Activated T-helper 2 cell treated with anti-CD3 and anti-CD28 coated beads, Interferon-gamma antibody, Interleukin-2, Interleukin-4, amounts not matched to agents 10 μg/mL and 5 μg/mL and 100 μg/mL, durations not matched to agents 14 hours and 24 hours and 36 hours (primary cell): ENCODE data around the gene STX8. TPM values are rescaled to one million over a fixed set of nuclear protein-coding genes. Genes with fewer than 3 reads are reported as not detected.

Experiments used
- DNase-seq: peaks from one replicate; pipeline ENCODE4 v3.0.0; 2021; ENCODE audit warnings: low spot score
- H3K27ac Mint-ChIP-seq: one replicate; pipeline ENCODE4 v1.8.0; 2021; ENCODE audit warnings: mixed read lengths
- H3K27me3 Mint-ChIP-seq: one replicate; pipeline ENCODE4 v1.8.0; 2021; ENCODE audit warnings: low read depth, mixed read lengths
- H3K36me3 Mint-ChIP-seq: one replicate; pipeline ENCODE4 v1.8.0; 2021; ENCODE audit warnings: low read depth, mixed read lengths
- H3K4me1 Mint-ChIP-seq: one replicate; pipeline ENCODE4 v1.8.0; 2021; ENCODE audit warnings: low read depth, mixed read lengths
- H3K4me3 Mint-ChIP-seq: one replicate; pipeline ENCODE4 v1.8.0; 2021; ENCODE audit warnings: low read depth, mild to moderate bottlenecking, moderate library complexity, mixed read lengths
- H3K9me3 Mint-ChIP-seq: one replicate; pipeline ENCODE4 v1.8.0; 2021; ENCODE audit warnings: mixed read lengths
- intact Hi-C: fragments of 100-400 bp; cut with micrococcal nuclease; formaldehyde crosslinking; loops from one replicate; pipeline ENCODE4 v1.15.1; 2023
- total RNA-seq: library from RNA; stranded (reverse); gene quantifications from 2 replicates; pipeline ENCODE4 v1.2.3, GENCODE V29; 2022

STX8 gene
- total RNA-seq, 1 donor from 2014 or later, result 52.1 TPM

- no peak overlapping the region for H3K4me3 Mint-ChIP-seq
- H3K27me3 Mint-ChIP-seq, result no peaks in the 10 kb centered on the region
- DNase-seq, result no peak
- peaks cover 7% of the 10 kb centered on the region for H3K4me1 Mint-ChIP-seq
- H3K36me3 Mint-ChIP-seq, result no peaks in the 10 kb centered on the region
- no peaks in the 10 kb centered on the region for H3K9me3 Mint-ChIP-seq
- no peak overlapping the region for H3K27ac Mint-ChIP-seq
- intact Hi-C loops, result no loop called here
These were observed 130.9 kb downstream of the STX8 start for GRCh38 chr17:9444687-9445086.

DNA sequence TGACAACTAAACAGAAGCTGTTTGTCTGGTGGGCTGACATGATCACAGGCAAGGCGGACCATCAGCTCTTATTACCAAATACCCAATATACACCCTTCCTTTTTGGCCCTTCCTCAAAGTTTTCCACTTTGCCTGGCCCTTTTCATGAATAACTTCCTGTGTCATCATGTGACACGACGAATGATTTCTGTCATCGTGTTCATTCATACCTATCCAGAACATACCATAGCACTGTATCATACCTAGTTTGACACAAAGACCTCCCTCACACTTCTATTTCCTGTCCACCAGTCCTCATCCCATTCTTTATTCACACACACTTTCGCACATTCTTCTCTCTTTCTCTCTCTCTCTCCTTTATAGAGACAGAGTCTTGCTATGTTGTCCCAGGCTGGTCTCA, 131.8 kb downstream of the STX8 start:
- no peak for DNase-seq
- Mint-ChIP-seq H3K4me1 (peaks cover 7% of the 10 kb centered on the region), H3K9me3 (no peaks in the 10 kb centered on the region), H3K27me3 (no peaks in the 10 kb centered on the region), H3K27ac (no peak overlapping the region), H3K36me3 (no peaks in the 10 kb centered on the region), H3K4me3 (no peak overlapping the region)
- intact Hi-C loops, result no loop called here

GRCh38 chr17:9439851-9440250, 135.8 kb downstream of the STX8 start:
- Mint-ChIP-seq H3K27ac (no peak overlapping the region), H3K4me3 (no peak overlapping the region), H3K27me3 (no peaks in the 10 kb centered on the region), H3K4me1 (peaks cover 9% of the 10 kb centered on the region), H3K36me3 (no peaks in the 10 kb centered on the region), H3K9me3 (no peaks in the 10 kb centered on the region)
- intact Hi-C loops, result no loop called here
- no peak for DNase-seq

DNA sequence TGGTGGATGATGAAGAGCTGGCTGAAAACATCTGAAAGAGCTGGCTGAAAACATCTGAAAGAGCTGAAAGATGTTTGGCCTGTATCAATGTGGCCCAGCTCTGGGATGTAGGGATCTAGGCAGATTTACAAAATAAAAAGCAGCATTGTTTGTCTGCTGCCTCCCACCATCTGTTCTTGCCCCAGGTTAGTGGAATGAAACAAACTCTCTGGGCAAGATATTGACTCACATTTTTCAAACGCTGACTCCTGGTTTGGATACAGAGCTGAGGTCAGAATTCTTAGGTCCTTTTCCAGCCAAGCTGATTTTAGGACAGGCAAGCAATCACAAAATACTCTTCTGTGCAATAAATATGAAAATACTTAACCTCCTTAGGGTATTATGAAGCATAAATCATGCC, 139.0 kb downstream of the STX8 start:
- intact Hi-C loops, result no loop called here
- Mint-ChIP-seq H3K4me1 (peaks cover 11% of the 10 kb centered on the region), H3K27me3 (no peaks in the 10 kb centered on the region), H3K36me3 (no peaks in the 10 kb centered on the region), H3K9me3 (no peaks in the 10 kb centered on the region), H3K27ac (no peak overlapping the region), H3K4me3 (no peak overlapping the region)
- no peak for DNase-seq

DNA sequence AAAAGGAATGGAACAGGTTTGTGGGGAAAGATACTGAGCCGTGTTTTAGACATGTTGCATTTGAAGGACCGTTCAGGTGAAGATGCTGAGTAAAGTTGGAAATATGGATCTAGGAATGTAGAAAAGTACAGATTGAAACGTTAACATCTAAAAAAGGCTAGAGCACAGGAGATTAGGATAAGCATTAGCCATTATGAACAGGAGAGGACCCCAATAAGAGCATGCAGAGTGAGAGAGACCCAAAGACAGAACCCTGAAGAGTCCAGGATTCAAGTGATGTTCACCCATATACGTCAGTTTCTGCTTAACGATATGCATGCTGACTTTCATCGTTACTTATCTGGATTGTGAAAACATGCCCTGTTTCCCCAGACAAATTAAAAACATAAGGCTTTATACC, 140.5 kb downstream of the STX8 start:
- H3K4me1 Mint-ChIP-seq, result peaks cover 11% of the 10 kb centered on the region
- intact Hi-C loops, result no loop called here
- no peak overlapping the region for H3K27ac Mint-ChIP-seq
- no peaks in the 10 kb centered on the region for H3K36me3 Mint-ChIP-seq
- H3K9me3 Mint-ChIP-seq, result no peaks in the 10 kb centered on the region
- DNase-seq, result no peak
- H3K4me3 Mint-ChIP-seq, result no peak overlapping the region
- no peaks in the 10 kb centered on the region for H3K27me3 Mint-ChIP-seq

GRCh38 chr17:9434642-9435057, 141.0 kb downstream of the STX8 start:
- Mint-ChIP-seq H3K4me1 (peaks cover 11% of the 10 kb centered on the region), H3K9me3 (no peaks in the 10 kb centered on the region), H3K4me3 (no peak overlapping the region), H3K36me3 (no peaks in the 10 kb centered on the region), H3K27me3 (no peaks in the 10 kb centered on the region), H3K27ac (no peak overlapping the region)
- no peak for DNase-seq
- intact Hi-C loops, result no loop called here

DNA sequence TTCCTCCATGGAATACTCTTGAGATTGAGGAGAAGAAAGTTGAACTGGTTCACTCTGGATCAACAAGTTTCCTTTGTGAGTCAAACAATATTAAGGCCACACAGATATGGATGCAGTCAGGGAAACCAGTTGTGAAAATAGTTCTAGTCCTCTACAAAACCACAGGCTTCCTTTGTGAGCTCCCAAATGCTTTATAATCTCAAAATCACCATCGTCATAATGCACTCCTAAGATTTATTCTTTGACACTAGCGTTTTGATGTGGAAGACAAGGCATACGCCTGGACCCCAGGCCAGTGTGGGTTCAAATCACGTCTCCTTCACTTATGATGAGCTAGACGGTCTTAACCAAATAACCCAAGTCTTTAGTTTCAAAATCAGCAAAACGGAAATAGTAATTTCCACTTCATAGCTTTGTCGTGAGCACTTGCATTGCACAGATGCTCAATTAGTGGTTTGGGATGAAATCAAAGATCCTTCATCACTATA, 142.6 kb downstream of the STX8 start:
- no peak for DNase-seq
- Mint-ChIP-seq H3K4me3 (no peak overlapping the region), H3K27me3 (no peaks in the 10 kb centered on the region), H3K36me3 (no peaks in the 10 kb centered on the region), H3K27ac (no peak overlapping the region), H3K9me3 (no peaks in the 10 kb centered on the region), H3K4me1 (peaks cover 11% of the 10 kb centered on the region)
- intact Hi-C loops, result no loop called here

DNA sequence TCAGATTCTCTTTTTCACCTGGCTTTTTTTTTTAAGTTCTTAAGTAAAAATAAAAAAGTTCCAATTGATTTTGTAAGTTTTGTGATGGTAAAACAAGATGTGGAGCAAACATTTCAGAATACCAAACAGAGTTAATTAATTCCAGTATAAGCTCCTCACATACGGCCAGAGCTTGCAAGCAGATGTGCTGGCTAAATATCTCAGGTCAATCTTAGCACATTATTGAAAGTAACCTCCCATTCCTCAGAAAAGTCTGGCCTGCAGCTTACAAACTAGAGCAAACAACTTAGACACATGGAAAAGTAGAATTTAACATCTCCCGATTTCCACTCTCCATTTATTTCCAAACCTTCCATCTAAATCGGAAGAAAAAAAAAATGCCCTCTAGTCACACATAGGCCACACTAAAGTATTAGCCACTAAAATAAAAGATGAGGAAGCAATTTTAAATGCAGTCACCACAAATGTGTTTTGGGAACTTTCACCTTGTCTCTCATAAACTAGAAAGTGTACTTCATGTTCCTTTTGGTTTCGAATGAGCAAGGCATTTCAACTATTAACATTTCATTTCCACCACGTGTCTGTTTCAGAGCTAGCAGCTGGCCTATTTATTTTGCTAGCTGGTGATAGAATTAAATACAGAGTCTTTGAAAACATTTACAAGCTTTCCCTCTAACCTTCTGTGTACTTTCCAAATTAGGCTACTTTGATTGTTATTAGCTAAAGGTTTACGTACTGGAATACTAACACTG, 143.3 kb downstream of the STX8 start:
- no peak overlapping the region for H3K27ac Mint-ChIP-seq
- intact Hi-C loops, result no loop called here
- no peaks in the 10 kb centered on the region for H3K9me3 Mint-ChIP-seq
- H3K27me3 Mint-ChIP-seq, result no peaks in the 10 kb centered on the region
- no peak for DNase-seq
- H3K4me3 Mint-ChIP-seq, result no peak overlapping the region
- H3K4me1 Mint-ChIP-seq, result peaks cover 11% of the 10 kb centered on the region
- H3K36me3 Mint-ChIP-seq, result no peaks in the 10 kb centered on the region

- Mint-ChIP-seq H3K4me3 (no peak overlapping the region), H3K27me3 (no peaks in the 10 kb centered on the region)
- intact Hi-C loops, result no loop called here
These were observed 144.0 kb downstream of the STX8 start for GRCh38 chr17:9431620-9432019.

GRCh38 chr17:9427465-9428315, 147.9 kb downstream of the STX8 start:
- H3K4me1 Mint-ChIP-seq, result peaks cover 3% of the 10 kb centered on the region
- no peak overlapping the region for H3K4me3 Mint-ChIP-seq
- H3K27ac Mint-ChIP-seq, result no peak overlapping the region
- H3K9me3 Mint-ChIP-seq, result no peaks in the 10 kb centered on the region
- intact Hi-C loops, result no loop called here
- no peaks in the 10 kb centered on the region for H3K36me3 Mint-ChIP-seq
- no peak for DNase-seq
- H3K27me3 Mint-ChIP-seq, result no peaks in the 10 kb centered on the region

More at GRCh38 chr17:9431620-9432019, 144.0 kb downstream of the STX8 start:
- no peaks in the 10 kb centered on the region for H3K9me3 Mint-ChIP-seq
- H3K27ac Mint-ChIP-seq, result no peak overlapping the region
- H3K36me3 Mint-ChIP-seq, result no peaks in the 10 kb centered on the region
- H3K4me1 Mint-ChIP-seq, result peaks cover 11% of the 10 kb centered on the region
- DNase-seq, result no peak

DNA sequence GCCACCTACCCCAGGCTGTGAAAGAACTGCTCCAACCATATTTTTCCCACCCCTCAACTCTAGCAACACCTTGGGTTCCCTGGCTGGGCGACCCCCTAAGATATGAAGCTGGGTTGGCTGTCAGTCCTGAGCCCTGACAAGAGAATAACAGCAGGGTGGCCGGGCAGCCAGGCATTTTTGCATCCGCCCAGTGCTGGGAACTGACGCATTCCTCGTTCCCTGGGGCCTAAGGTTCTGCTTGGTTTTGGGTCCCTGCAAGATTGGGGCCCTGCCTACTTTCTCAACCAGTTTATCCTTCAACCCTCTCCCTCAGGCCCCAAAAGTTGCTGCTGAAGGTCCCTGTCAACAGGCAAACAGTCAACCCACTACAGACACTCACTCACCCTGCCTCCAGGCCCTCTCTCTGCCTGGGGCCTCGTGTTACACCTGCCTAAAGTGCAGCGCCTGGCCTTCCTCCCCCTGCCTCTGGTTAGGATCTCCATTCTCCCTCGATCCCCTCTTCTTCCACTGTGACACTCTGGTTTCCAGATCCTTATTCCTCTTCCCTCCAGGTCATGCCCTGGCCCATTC, 151.5 kb downstream of the STX8 start:
- no peak overlapping the region for H3K27ac Mint-ChIP-seq
- no peaks in the 10 kb centered on the region for H3K4me1 Mint-ChIP-seq
- H3K36me3 Mint-ChIP-seq, result peaks cover 4% of the 10 kb centered on the region
- intact Hi-C loops, result no loop called here
- no peak for DNase-seq
- no peaks in the 10 kb centered on the region for H3K27me3 Mint-ChIP-seq
- H3K9me3 Mint-ChIP-seq, result no peaks in the 10 kb centered on the region
- H3K4me3 Mint-ChIP-seq, result no peak overlapping the region

GRCh38 chr17:9421525-9421924, 154.1 kb downstream of the STX8 start:
- Mint-ChIP-seq H3K4me3 (no peak overlapping the region), H3K4me1 (no peaks in the 10 kb centered on the region), H3K27me3 (no peaks in the 10 kb centered on the region), H3K9me3 (peaks cover 6% of the 10 kb centered on the region), H3K36me3 (peaks cover 4% of the 10 kb centered on the region), H3K27ac (no peak overlapping the region)
- intact Hi-C loops, result no loop called here
- DNase-seq, result no peak

GRCh38 chr17:9419932-9420453, 155.6 kb downstream of the STX8 start:
- intact Hi-C loops, result no loop called here
- Mint-ChIP-seq H3K4me1 (no peaks in the 10 kb centered on the region), H3K27ac (no peak overlapping the region), H3K36me3 (peaks cover 7% of the 10 kb centered on the region), H3K4me3 (no peak overlapping the region), H3K27me3 (no peaks in the 10 kb centered on the region), H3K9me3 (peaks cover 9% of the 10 kb centered on the region)
- no peak for DNase-seq
